Umbilical cord (tissue), 2 donors: ENCODE measurements around the gene KAT14. TPM values are rescaled to one million over a fixed set of nuclear protein-coding genes. Genes with fewer than 3 reads are reported as not detected.
A peak's percentile ranks its signal among the peaks of the same experiment; 100 is the strongest.
"Not testable (repeated sequence)": the region's sequence is repeated elsewhere in the genome, so short reads cannot be mapped to it uniquely, and the experiment has no call there.

Source experiments
- DNase-seq: peaks from one replicate; pipeline ENCODE4 v3.0.0-alpha.2; 2015; ENCODE audit warnings: low spot score
- total RNA-seq: library from RNA; depleted of rRNA; stranded (reverse); fragments of >200 nt; gene quantifications from one replicate; pipeline ENCODE4 v1.2.3, GENCODE V29; 2014; ENCODE audit warnings: low replicate concordance; ENCODE audit not compliant: insufficient read depth

The KAT14 gene
- 9.4 TPM for total RNA-seq

GRCh38 chr20:18137412-18138265, at the start of gene KAT14, which contains the start of gene PET117:
Gene KAT14 (plus strand): TSS chr20:18137863. CDS start chr20:18142661, 4,798 bp downstream.
Gene PET117 (plus strand): TSS chr20:18137863. CDS start chr20:18137956, 93 bp downstream.
- DNase-seq, result peak; percentile 94

- DNase-seq, result not testable (repeated sequence)
Observed at GRCh38 chr20:18088298-18088697, 49.4 kb upstream of the KAT14 start.

- not testable (repeated sequence) for DNase-seq
Observed at GRCh38 chr20:18088841-18089240, 48.8 kb upstream of the KAT14 start.

- DNase-seq, result no peak
Observed at GRCh38 chr20:18090044-18090443, 47.6 kb upstream of the KAT14 start.

GRCh38 chr20:18090477-18090876, 47.2 kb upstream of the KAT14 start:
- DNase-seq, result no peak

GRCh38 chr20:18091623-18092022, 46.0 kb upstream of the KAT14 start:
- DNase-seq, result no peak

GRCh38 chr20:18092890-18093289, 44.8 kb upstream of the KAT14 start:
- DNase-seq, result no peak

GRCh38 chr20:18093388-18093787, 44.3 kb upstream of the KAT14 start:
- no peak for DNase-seq

- no peak for DNase-seq
Observed at GRCh38 chr20:18094191-18094590, 43.5 kb upstream of the KAT14 start.

- DNase-seq, result not testable (repeated sequence)
Observed at GRCh38 chr20:18100569-18100968, 37.1 kb upstream of the KAT14 start.

- DNase-seq, result no peak
Observed at GRCh38 chr20:18101125-18101810, 36.4 kb upstream of the KAT14 start.

- DNase-seq, result no peak
Observed at GRCh38 chr20:18103497-18103896, 34.2 kb upstream of the KAT14 start.

GRCh38 chr20:18108326-18108725, 29.3 kb upstream of the KAT14 start:
- DNase-seq, result no peak

GRCh38 chr20:18128574-18128973, 9.1 kb upstream of the KAT14 start:
- DNase-seq, result not testable (repeated sequence)

- no peak for DNase-seq
Observed at GRCh38 chr20:18132663-18133062, 5.0 kb upstream of the KAT14 start.

- no peak for DNase-seq
Observed at GRCh38 chr20:18133962-18134361, 3.7 kb upstream of the KAT14 start.

GRCh38 chr20:18138266-18138582, 561 bp downstream of the KAT14 start:
- no peak for DNase-seq

- no peak for DNase-seq
Observed at GRCh38 chr20:18138639-18139583, 1.2 kb downstream of the KAT14 start.

- DNase-seq, result no peak
Observed at GRCh38 chr20:18139832-18140231, 2.2 kb downstream of the KAT14 start.

- DNase-seq, result no peak
Observed at GRCh38 chr20:18144541-18145099, 7.0 kb downstream of the KAT14 start.

- DNase-seq, result no peak
Observed at GRCh38 chr20:18154342-18154741, 16.7 kb downstream of the KAT14 start.
